ENCODE results near the gene ZBTB20. TPM values are rescaled to one million over a fixed set of nuclear protein-coding genes. Genes with fewer than 3 reads are reported as not detected.

The ZBTB20 gene
- total RNA-seq, 1 experiment from 2014 or later = 26.5 TPM

GRCh38 chr3:114392831-114393230 is 754.3 kb downstream of the ZBTB20 start:
- H3K4me2 ChIP-seq = no peak overlapping the region
- H3K4me3 ChIP-seq = no peak overlapping the region
- H3K79me2 ChIP-seq (ENCODE audit: low read depth) = no peaks in the 10 kb centered on the region
- H3F3A ChIP-seq (ENCODE audit: insufficient read depth, low read depth) = no peaks in the 10 kb centered on the region
- intact Hi-C loops (cut with micrococcal nuclease; ENCODE audit: unreplicated experiment) = no loop called here
- no peak for DNase-seq
- no peaks in the 10 kb centered on the region for H4K20me1 ChIP-seq (ENCODE audit: insufficient read depth)
- H3K27ac ChIP-seq = no peak overlapping the region
- CTCF ChIA-PET = no interaction called here
- BruUV-seq (replicated peaks) = no TSS peak
- POLR2A ChIA-PET (ENCODE audit: unreplicated experiment) = interaction anchor here (0.6 kb wide), 1 partner anchor 93 kb away, joined by 5 read pairs; no protein-coding TSS in a partner anchor
- no peak overlapping the region for H2AFZ ChIP-seq
- TF ChIP-seq CTCF (conservative IDR thresholded peaks at IDR 0.05) (no peak), EZH2 (IDR thresholded peaks at IDR 0.05; ENCODE audit: low read depth) (no peak)
- H3K9me2 ChIP-seq (ENCODE audit: insufficient read depth) = no peaks in the 10 kb centered on the region
- H3K9me3 ChIP-seq (ENCODE audit: insufficient read depth, low read depth) = no peaks in the 10 kb centered on the region
- no peaks in the 10 kb centered on the region for H3K4me1 ChIP-seq (replicated peaks; ENCODE audit: insufficient read depth)
- no peaks in the 10 kb centered on the region for H3K27me3 ChIP-seq (ENCODE audit: insufficient read depth, low read depth)
- H3K36me3 ChIP-seq (ENCODE audit: low read depth) = no peaks in the 10 kb centered on the region; the same call in 1 of the 2 replicates

- Histone ChIP-seq H3K36me3 (ENCODE audit: low read depth) (no peaks in the 10 kb centered on the region; the same call in 1 of the 2 replicates), H3K4me2 (no peak overlapping the region), H3K27me3 (ENCODE audit: insufficient read depth, low read depth) (no peaks in the 10 kb centered on the region), H3K4me1 (replicated peaks; ENCODE audit: insufficient read depth) (no peaks in the 10 kb centered on the region; the same call in 1 of the 2 replicates), H4K20me1 (ENCODE audit: insufficient read depth) (no peaks in the 10 kb centered on the region), H3K27ac (no peak overlapping the region), H3K79me2 (ENCODE audit: low read depth) (no peaks in the 10 kb centered on the region), H3K9me2 (ENCODE audit: insufficient read depth) (no peaks in the 10 kb centered on the region), H2AFZ (no peak overlapping the region), H3K4me3 (no peak overlapping the region), H3K9me3 (ENCODE audit: insufficient read depth, low read depth) (no peaks in the 10 kb centered on the region), H3F3A (ENCODE audit: insufficient read depth, low read depth) (no peaks in the 10 kb centered on the region)
- no peak for TF ChIP-seq EZH2 (IDR thresholded peaks at IDR 0.05; ENCODE audit: low read depth)
- intact Hi-C loops (cut with micrococcal nuclease; ENCODE audit: unreplicated experiment) = no loop called here
- DNase-seq = no peak
- ChIA-PET POLR2A (ENCODE audit: unreplicated experiment) (no interaction called here), CTCF (no interaction called here)
- BruUV-seq (replicated peaks) = no TSS peak
Measured at GRCh38 chr3:114389156-114389555, 757.9 kb downstream of the ZBTB20 start.

- no peak for DNase-seq
- Histone ChIP-seq H3K79me2 (ENCODE audit: low read depth) (no peaks in the 10 kb centered on the region), H4K20me1 (ENCODE audit: insufficient read depth) (no peaks in the 10 kb centered on the region), H3K4me1 (replicated peaks; ENCODE audit: insufficient read depth) (no peaks in the 10 kb centered on the region; the same call in 1 of the 2 replicates), H3K4me2 (no peak overlapping the region), H3K9me2 (ENCODE audit: insufficient read depth) (peaks cover under 1% of the 10 kb centered on the region; the same call in 1 of the 2 replicates), H3K4me3 (no peak overlapping the region), H3K9me3 (ENCODE audit: insufficient read depth, low read depth) (no peaks in the 10 kb centered on the region), H3K27ac (no peak overlapping the region), H3K27me3 (ENCODE audit: insufficient read depth, low read depth) (no peaks in the 10 kb centered on the region), H3K36me3 (ENCODE audit: low read depth) (no peaks in the 10 kb centered on the region; the same call in 1 of the 2 replicates), H3F3A (ENCODE audit: insufficient read depth, low read depth) (no peaks in the 10 kb centered on the region), H2AFZ (no peak overlapping the region)
- no peak for TF ChIP-seq CTCF (conservative IDR thresholded peaks at IDR 0.05)
- TF ChIP-seq EZH2 (IDR thresholded peaks at IDR 0.05; ENCODE audit: low read depth) = no peak
- no TSS peak for BruUV-seq (replicated peaks)
- POLR2A ChIA-PET (ENCODE audit: unreplicated experiment) = no interaction called here
- intact Hi-C loops (cut with micrococcal nuclease; ENCODE audit: unreplicated experiment) = loop anchor here (5.0 kb wide), 2 partner anchors 708 to 783 kb away; no protein-coding TSS in a partner anchor
- CTCF ChIA-PET = interaction anchor here (0.6 to 0.7 kb wide), 7 partner anchors 16 to 1423 kb away, joined by 3 to 6 read pairs (median 4); no protein-coding TSS in a partner anchor
Measured at GRCh38 chr3:114384558-114384903, 762.6 kb downstream of the ZBTB20 start.

All from PC-9 (cell line).